T-helper 2 cell treated with Interferon-gamma antibody and Interleukin-4, amounts not matched to agents 100 ng/mL and 5 ng/mL, for 36 hours (primary cell): ENCODE measurements around the gene IPO5. TPM values are rescaled to one million over a fixed set of nuclear protein-coding genes. Genes with fewer than 3 reads are reported as not detected.
"Not testable (repeated sequence)": the region's sequence is repeated elsewhere in the genome, so short reads cannot be mapped to it uniquely, and the experiment has no call there.

Experiments
- intact Hi-C: fragments of 100-400 bp; cut with micrococcal nuclease; formaldehyde crosslinking; loops from one replicate; pipeline ENCODE4 v1.15.1; 2023
- total RNA-seq: library from RNA; stranded (reverse); gene quantifications from 2 replicates; pipeline ENCODE4 v1.2.3, GENCODE V29; 2022

IPO5 gene
- total RNA-seq, 1 donor from 2014 or later, result 147 TPM

DNA sequence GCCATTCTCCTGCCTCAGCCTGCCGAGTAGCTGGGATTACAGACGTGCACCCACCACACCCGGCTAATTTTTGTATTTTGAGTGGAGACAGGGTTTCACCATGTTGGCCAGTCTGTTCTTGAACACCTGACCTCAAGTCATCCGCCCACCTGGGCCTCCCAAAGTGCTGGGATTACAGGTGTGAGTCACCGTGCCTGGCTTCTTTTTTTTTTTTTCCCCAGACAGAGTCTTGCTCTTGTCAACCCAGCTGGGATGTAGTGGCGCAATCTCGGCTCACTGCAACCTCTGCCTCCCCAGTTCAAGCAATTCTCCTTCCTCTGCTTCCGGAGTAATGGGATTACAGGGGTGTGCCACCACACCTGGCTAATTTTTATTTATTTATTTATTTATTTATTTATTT lies 51.5 kb downstream of the IPO5 start:
- intact Hi-C loops, result not testable (repeated sequence)

DNA sequence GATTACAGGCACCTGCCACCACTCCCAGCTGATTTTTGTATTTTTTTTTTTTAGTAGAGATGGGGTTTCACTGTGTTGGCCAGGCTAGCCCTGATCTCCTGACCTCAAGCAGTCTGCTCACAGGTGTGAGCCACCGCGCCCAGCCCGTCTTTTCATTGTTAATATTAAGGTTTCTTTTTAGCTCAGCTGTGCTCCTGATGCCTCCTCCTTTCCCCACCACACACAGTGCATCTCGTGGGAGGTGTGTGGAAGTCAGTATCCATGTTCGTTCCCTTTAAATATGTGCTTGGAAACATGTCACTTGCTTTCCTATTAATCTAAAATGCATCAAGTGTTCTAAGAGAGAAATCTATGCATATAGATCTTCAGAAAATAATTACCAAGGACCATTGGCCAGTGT lies 53.5 kb downstream of the IPO5 start:
- intact Hi-C loops, result no loop called here

DNA sequence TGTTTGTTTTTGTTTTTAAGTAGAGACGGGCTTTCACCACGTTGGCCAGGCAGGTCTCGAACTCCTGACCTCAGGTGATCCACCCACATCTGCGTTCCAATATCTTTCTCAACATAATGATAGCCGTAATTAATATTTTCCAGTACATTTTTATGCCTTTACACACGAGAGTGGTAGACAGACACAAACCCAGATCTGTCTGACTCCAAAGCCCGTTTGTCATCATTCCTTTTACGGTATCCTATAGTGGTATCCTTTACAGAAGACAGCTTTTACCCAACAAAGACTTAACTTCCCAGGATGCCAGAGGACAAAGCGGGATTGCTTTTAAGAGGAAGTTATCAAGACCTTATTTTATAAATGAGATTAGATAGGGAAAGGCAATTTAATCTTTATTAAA lies 59.8 kb downstream of the IPO5 start:
- intact Hi-C loops, result no loop called here

GRCh38 chr13:98014766-98015165 lies 61.3 kb downstream of the IPO5 start:
- intact Hi-C loops, result loop anchor here (5.0 kb wide), 1 partner anchor 37 kb away; no protein-coding TSS in a partner anchor

DNA sequence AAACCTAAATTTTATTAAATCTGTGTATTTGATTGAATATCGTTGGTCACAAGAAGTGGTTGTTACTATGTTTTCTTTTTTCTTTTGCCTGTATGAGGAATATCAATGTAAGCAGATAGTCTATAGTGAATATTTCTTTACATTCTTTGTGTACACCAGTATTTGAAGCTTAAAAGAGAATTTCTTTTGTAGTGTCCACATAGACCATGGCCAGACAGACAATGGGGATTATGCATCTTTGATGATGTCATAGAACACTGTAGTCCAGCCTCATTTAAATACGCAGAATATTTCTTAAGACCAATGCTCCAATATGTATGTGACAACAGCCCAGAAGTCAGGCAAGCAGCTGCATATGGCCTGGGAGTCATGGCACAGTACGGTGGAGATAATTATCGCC lies 64.8 kb downstream of the IPO5 start:
- intact Hi-C loops, result loop anchor here (5.0 kb wide), 1 partner anchor 41 kb away; no protein-coding TSS in a partner anchor

DNA sequence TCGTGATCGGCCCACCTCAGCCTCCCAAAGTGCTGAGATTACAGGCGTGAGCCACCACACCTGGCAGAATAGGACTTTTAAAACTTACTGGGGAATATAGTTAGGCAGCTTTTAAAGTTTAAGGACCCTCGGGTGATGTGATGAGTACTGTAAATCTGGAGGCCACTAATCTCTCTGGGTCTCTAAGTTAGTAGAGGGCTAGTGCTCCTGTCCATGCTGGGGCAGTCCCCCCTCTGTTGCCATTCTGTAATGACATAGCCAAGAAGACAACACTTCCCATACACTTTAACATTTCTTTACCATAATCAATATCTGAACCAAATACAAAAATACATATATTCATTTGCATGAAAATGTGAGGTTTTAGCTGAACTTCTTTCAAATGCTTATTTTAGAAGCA lies 65.7 kb downstream of the IPO5 start:
- intact Hi-C loops, result loop anchor here (5.0 kb wide), 1 partner anchor 42 kb away; no protein-coding TSS in a partner anchor

DNA sequence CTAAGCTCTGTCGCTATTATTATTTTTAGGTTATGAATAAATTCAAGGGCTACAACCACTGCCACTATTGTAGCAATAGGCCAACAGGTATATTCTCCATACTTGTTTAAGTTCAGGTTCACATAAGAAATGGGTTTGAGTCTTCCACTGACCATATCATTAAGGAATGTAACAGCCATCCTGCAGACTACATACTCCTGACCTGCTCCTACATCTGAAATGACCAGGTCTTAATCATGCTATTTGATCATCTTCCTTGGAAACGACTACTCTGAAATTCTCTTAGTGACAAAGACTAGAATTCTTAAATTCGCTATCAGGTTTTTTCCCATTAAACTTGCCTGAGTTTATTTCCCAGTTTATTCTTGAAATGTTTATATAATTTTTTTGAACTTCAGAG lies 66.8 kb downstream of the IPO5 start:
- intact Hi-C loops, result no loop called here

GRCh38 chr13:98022210-98022609 lies 68.7 kb downstream of the IPO5 start:
- intact Hi-C loops, result no loop called here

DNA sequence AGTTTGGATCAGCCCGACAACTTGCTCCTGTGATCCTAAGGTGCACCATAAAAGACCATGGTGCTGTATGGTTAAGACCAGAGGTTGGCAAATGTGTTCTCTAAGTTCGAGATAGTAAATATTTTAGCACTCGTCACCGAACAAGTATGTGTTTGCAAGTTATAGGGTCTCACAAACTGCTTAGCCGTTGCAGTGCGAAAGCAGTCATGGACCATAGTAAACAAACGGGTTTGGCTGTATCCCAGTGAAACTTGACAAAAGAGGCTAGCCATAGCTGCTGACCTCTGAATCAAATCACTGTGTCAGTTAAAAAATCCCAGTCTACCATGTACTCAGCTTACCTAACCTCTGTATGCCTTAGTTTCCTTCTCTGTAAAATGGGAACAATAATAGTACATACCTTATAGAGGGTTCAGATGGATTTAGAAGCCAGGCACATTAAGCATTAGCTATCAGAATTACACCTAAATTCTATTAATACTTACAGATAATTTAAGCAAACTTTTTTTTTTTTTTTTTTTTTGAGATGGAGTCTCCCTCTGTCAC lies 72.1 kb downstream of the IPO5 start:
- intact Hi-C loops, result no loop called here

DNA sequence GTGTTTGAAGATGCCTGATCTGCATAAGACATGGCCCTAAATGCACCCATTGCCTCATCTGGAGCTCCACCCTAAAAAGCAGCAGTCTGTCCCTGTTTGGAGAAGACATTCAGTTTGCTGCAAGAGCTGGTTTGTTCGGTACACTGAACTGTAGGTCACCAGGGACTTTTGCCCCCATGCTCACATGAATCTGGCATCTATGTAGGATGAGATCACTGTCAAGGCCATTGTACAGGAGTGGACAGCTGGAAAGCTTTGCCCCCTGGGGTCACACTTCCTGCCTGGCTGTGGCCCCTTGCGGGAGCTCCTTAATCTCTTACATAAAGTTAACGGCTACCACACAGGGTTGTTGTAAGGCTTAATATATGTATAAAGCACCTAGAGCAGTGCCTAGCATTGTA lies 73.0 kb downstream of the IPO5 start:
- intact Hi-C loops, result no loop called here

DNA sequence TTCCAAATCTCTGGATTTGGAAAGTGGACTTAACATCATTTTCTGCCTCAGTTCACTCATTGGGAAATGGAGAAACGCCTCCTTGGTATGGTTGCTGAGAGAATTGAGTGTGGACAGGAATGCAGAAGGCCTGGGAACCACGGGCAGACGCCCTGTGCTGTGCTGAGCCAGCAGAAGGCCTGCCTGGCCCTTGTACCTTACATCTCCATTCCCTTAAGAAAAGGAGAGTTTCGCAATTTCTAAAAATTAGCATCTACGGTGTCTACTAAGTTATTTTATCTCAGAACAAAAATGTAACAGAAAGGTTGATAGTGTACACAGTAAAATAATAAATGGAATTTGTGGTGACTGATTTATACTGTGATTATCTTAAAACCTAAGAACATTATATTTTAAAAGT lies 78.7 kb downstream of the IPO5 start:
- intact Hi-C loops, result no loop called here

DNA sequence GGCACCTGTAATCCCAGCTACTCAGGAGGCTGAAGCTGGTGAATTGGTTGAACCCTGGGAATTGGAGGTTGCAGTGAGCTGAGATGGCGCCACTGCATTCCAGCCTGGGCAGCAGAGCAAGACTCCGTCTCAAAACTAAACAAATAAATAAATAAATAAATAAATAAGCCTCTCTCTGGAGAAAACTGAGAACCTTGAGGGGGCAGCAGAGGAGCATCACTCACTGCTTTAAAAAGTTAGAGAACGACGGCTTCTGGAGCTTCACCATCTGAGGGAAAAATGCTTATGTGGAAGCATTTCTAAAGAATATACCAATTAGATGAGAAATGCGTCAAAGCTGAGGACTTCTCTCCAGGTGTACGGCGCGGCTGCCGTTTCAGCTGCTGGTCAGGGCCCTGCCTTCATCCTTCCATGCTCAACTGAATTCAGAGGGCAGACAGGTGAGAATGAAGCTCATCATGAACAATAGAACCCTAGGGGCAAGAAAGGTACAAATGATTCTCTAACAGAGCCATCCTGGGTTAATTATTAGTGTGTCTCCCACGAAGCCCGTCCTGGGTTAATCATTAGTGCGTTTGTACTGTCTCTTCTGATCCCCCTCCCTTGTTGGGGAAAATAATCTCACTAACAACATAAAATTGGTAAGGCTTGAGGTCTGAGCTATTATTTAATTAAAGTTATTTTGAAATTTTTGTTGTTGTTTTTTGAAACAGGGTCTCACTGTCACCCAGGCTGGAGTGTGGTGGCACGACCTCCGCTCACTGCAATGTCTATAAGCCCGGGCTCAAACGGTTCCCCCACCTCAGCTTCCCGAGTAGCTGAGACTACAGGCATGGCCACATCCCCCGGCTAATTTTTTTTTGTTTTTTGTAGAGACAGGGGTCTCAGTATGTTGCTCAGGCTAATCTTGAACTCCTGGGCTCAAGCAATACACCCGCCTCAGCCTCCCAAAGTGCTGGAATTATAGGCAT lies 80.1 kb downstream of the IPO5 start:
- intact Hi-C loops, result no loop called here

DNA sequence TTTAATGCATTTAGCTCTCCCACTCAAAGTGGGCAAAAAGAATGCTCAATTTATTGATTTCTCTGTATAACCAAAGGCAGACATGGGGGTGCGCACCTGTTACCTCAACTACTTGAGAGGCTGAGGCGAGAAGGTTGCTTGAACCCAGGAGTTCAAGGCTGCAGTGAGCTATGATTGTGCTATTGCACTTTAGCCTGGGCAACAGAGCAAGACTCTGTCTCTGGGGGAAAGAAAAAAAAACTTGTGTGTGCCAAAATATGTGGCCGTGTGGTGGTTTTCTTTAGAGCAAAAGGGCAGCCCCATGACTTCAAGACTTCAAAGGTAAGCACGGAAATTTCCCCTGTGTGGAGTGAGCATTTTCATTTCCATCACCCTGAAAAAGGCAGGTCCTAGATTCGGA lies 81.9 kb downstream of the IPO5 start:
- intact Hi-C loops, result no loop called here

- intact Hi-C loops, result not testable (repeated sequence)
Measured at GRCh38 chr13:98036564-98037302, 83.3 kb downstream of the IPO5 start.

- intact Hi-C loops, result no loop called here
Measured at GRCh38 chr13:98039261-98039660, 85.8 kb downstream of the IPO5 start.

- intact Hi-C loops, result no loop called here
Measured at GRCh38 chr13:98039964-98040363, 86.5 kb downstream of the IPO5 start.

- intact Hi-C loops, result no loop called here
Measured at GRCh38 chr13:98041081-98041820, 87.8 kb downstream of the IPO5 start.

DNA sequence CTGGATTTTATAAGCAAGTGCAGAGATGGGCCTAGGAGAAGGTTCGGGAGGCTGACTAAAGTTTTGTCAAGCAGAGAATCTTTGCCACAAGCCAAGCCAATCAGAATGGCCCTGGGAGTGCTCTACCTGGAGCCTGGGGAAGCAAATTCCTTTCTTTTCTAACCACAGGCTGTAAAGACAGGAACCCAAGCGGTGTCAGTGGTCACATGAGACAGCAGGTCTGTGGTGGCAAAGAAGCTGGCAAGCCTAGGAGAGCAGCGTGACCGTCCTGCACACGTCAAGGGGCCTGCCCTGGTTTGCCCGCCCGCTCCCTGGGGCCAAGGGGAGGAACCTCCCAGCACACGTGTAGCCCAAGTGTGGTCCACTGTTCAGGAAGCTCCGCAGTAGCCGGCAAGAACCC lies 90.8 kb downstream of the IPO5 start:
- intact Hi-C loops, result no loop called here

- intact Hi-C loops, result not testable (repeated sequence)
Measured at GRCh38 chr13:98047785-98048184, 94.3 kb downstream of the IPO5 start.

GRCh38 chr13:98048265-98048664 lies 94.8 kb downstream of the IPO5 start:
- intact Hi-C loops, result no loop called here

GRCh38 chr13:98050041-98050466 lies 96.6 kb downstream of the IPO5 start:
- intact Hi-C loops, result no loop called here
